OCI-LY1 (cell line): ENCODE results near the gene ASCL1.

ENCODE experiments used
- H2AFZ ChIP-seq: fragments of 200-600 bp; sonication (generic), shearing (Covaris generic); 2 replicates; pipeline ENCODE4 v1.6.0; 2014; ENCODE audit warnings: antibody characterized with exemption, mild to moderate bottlenecking, low read length
- H3F3A ChIP-seq: fragments of 200-600 bp; sonication (generic), shearing (Covaris generic); 2 replicates; pipeline ENCODE4 v1.6.0; 2014; ENCODE audit warnings: mild to moderate bottlenecking, antibody characterized with exemption, low read length, moderate library complexity; ENCODE audit not compliant: insufficient read depth
- H3K27ac ChIP-seq: fragments of 200-600 bp; sonication (generic); 2 replicates; pipeline ENCODE4 v1.5.1; 2014; ENCODE audit warnings: low read length, mixed run types, mild to moderate bottlenecking, low read depth; ENCODE audit not compliant: poor library complexity, severe bottlenecking
- H3K27me3 ChIP-seq: fragments of 200-600 bp; sonication (generic); 2 replicates; pipeline ENCODE4 v1.6.0; 2014; ENCODE audit warnings: antibody characterized with exemption, mild to moderate bottlenecking, low read length, moderate library complexity; ENCODE audit not compliant: insufficient read depth
- H3K36me3 ChIP-seq: fragments of 200-600 bp; sonication (generic); 2 replicates; pipeline ENCODE4 v1.6.1; 2014; ENCODE audit warnings: mild to moderate bottlenecking, antibody characterized with exemption, low read length, moderate library complexity, mixed read lengths; ENCODE audit not compliant: insufficient read depth
- H3K4me1 ChIP-seq: fragments of 200-600 bp; sonication (generic); 2 replicates; pipeline ENCODE4 v1.5.1; 2014; ENCODE audit warnings: mild to moderate bottlenecking, low read length, moderate library complexity; ENCODE audit not compliant: insufficient read depth, severe bottlenecking
- H3K4me2 ChIP-seq: fragments of 200-600 bp; sonication (generic), shearing (Covaris generic); 2 replicates; pipeline ENCODE4 v1.6.1; 2014; ENCODE audit warnings: low read length
- H3K4me3 ChIP-seq: fragments of 200-600 bp; sonication (generic); 2 replicates; pipeline ENCODE4 v1.5.1; 2014; ENCODE audit warnings: low read length, low read depth, mild to moderate bottlenecking, mixed read lengths; ENCODE audit not compliant: poor library complexity, severe bottlenecking
- H3K79me2 ChIP-seq: fragments of 200-600 bp; shearing (Covaris generic); 2 replicates; pipeline ENCODE4 v1.6.1; 2016; ENCODE audit warnings: mixed run types, low read length, mixed read lengths; ENCODE audit not compliant: insufficient read depth
- H3K9ac ChIP-seq: fragments of 200-600 bp; sonication (generic), shearing (Covaris generic); 2 replicates; pipeline ENCODE4 v1.6.1; 2014; ENCODE audit warnings: mild to moderate bottlenecking, low read length, mixed read lengths
- H3K9me2 ChIP-seq: fragments of 200-600 bp; sonication (generic), shearing (Covaris generic); 2 replicates; pipeline ENCODE4 v1.6.1; 2014; ENCODE audit warnings: low read depth, mild to moderate bottlenecking, low read length, mixed read lengths
- H3K9me3 ChIP-seq: fragments of 200-600 bp; shearing (Covaris generic); 2 replicates; pipeline ENCODE4 v1.6.1; 2014; ENCODE audit warnings: low read length, mixed read lengths
- H4K20me1 ChIP-seq: fragments of 200-600 bp; sonication (generic), shearing (Covaris generic); 2 replicates; pipeline ENCODE4 v1.6.0; 2016; ENCODE audit warnings: mild to moderate bottlenecking, low read length; ENCODE audit not compliant: insufficient read depth
- CTCF ChIP-seq: fragments of 200-600 bp; sonication (generic), shearing (Covaris generic); IDR thresholded peaks from 2 replicates; pipeline ENCODE4 v1.5.1; 2017; ENCODE audit warnings: mild to moderate bottlenecking, antibody characterized with exemption, low read length, moderate library complexity, mixed read lengths
- EZH2 ChIP-seq: fragments of 200-600 bp; sonication (generic), shearing (Covaris generic); IDR thresholded peaks from 2 replicates; pipeline ENCODE4 v1.8.0; 2017; ENCODE audit warnings: borderline replicate concordance, mixed run types, mild to moderate bottlenecking, antibody characterized with exemption, low read length, moderate library complexity, mixed read lengths

ASCL1 gene

DNA sequence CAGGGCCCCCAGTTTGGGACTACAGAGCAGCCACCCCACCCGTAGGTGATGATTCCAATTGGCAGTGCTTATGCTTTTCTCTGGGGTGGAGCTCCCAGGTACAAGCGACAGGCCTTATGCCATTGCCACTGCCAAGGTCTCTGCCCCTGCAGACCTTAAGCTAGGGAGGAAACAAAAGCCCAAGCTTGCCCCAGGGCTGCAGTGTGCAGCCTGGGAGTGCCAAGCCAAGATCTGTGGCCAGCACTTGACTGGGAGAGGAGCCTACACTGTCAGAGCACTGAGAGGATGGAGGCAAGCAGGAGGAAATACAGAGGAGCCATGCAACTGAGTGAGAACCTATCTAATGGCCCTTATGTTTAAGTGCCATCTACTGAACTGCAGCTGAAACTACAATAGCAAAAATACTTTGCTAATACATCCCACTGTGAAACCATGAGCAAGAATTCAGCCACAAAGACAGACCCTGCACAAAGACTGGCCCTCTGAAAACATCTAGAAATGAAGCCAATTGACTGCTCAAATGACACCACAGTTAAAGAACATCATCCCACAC, 17.7 kb upstream of the ASCL1 start:
- H3K79me2 ChIP-seq: no peaks in the 10 kb centered on the region
- no peak for TF ChIP-seq EZH2
- TF ChIP-seq CTCF: peak; percentile 45; the same call in 1 of the 2 replicates
- no peaks in the 10 kb centered on the region for H3K27me3 ChIP-seq
- H4K20me1 ChIP-seq: no peaks in the 10 kb centered on the region
- H3F3A ChIP-seq: no peaks in the 10 kb centered on the region
- H3K9ac ChIP-seq: no peak overlapping the region
- no peak overlapping the region for H3K4me3 ChIP-seq
- H3K4me2 ChIP-seq: no peak overlapping the region
- H3K9me3 ChIP-seq: no peaks in the 10 kb centered on the region
- H3K36me3 ChIP-seq: no peaks in the 10 kb centered on the region
- H3K27ac ChIP-seq: no peak overlapping the region
- H3K4me1 ChIP-seq: no peaks in the 10 kb centered on the region
- H2AFZ ChIP-seq: no peak overlapping the region
- H3K9me2 ChIP-seq: no peaks in the 10 kb centered on the region

GRCh38 chr12:102946042-102946441, 11.4 kb upstream of the ASCL1 start:
- H3K4me2 ChIP-seq: no peak overlapping the region
- TF ChIP-seq CTCF (no peak), EZH2 (no peak)

GRCh38 chr12:102948941-102949352, 8.5 kb upstream of the ASCL1 start:
- Histone ChIP-seq H3K9me3 (no peaks in the 10 kb centered on the region), H4K20me1 (no peaks in the 10 kb centered on the region), H3K4me3 (no peak overlapping the region), H3K79me2 (no peaks in the 10 kb centered on the region), H3K4me1 (no peaks in the 10 kb centered on the region), H3F3A (no peaks in the 10 kb centered on the region), H3K9ac (no peak overlapping the region), H3K4me2 (no peak overlapping the region), H3K27ac (no peak overlapping the region), H3K9me2 (no peaks in the 10 kb centered on the region), H3K36me3 (no peaks in the 10 kb centered on the region), H3K27me3 (no peaks in the 10 kb centered on the region), H2AFZ (no peak overlapping the region)
- TF ChIP-seq EZH2 (no peak), CTCF (peak; percentile 95)

More at GRCh38 chr12:102946042-102946441, 11.4 kb upstream of the ASCL1 start:
- H3F3A ChIP-seq: no peaks in the 10 kb centered on the region
- no peaks in the 10 kb centered on the region for H3K4me1 ChIP-seq
- H3K4me3 ChIP-seq: no peak overlapping the region
- no peaks in the 10 kb centered on the region for H4K20me1 ChIP-seq
- H3K36me3 ChIP-seq: no peaks in the 10 kb centered on the region
- no peaks in the 10 kb centered on the region for H3K79me2 ChIP-seq
- no peak overlapping the region for H3K9ac ChIP-seq
- H2AFZ ChIP-seq: no peak overlapping the region
- H3K27me3 ChIP-seq: no peaks in the 10 kb centered on the region
- H3K27ac ChIP-seq: no peak overlapping the region
- no peaks in the 10 kb centered on the region for H3K9me3 ChIP-seq
- no peaks in the 10 kb centered on the region for H3K9me2 ChIP-seq
